HepG2 (cell line): ENCODE measurements around the gene NCS1. TPM values are rescaled to one million over a fixed set of nuclear protein-coding genes. Genes with fewer than 3 reads are reported as not detected.

Experiments
- ATAC-seq: fragments of 200-7000 bp; cut with Tn5 transposase; 3 replicates; pipeline ENCODE4 v1.9.1; 2020; ENCODE audit warnings: mild to moderate bottlenecking, moderate library complexity
- BruUV-seq: library from RNA; stranded (reverse); fragments of 400-500 nt; replicated peaks from 2 replicates; lab custom pipeline; 2021; lab: Mats Ljungman, UMichigan
- CTCF ChIA-PET: fragments of 300-600 bp; formaldehyde crosslinking; extraction: SDS; loops from one replicate; lab custom pipeline; 2021; ENCODE audit warnings: low total read pairs, inconsistent platforms, low intra/inter-chr PET ratio; lab: Yijun Ruan, JAX
- POLR2A ChIA-PET: fragments of 350-600 bp; sonication (Branson Sonifier 250); formaldehyde crosslinking; loops from one replicate; lab custom pipeline; 2020; ENCODE audit warnings: antibody characterized with exemption, inconsistent platforms; lab: Yijun Ruan, JAX
- DNase-seq: peaks from one replicate; pipeline ENCODE4 v3.0.0-alpha.2; 2015; ENCODE audit warnings: low spot score
- FAIRE-seq: peaks from 3 replicates; lab custom pipeline; 2011; peaks lifted over from hg19 to GRCh38; lab: Jason Lieb, UNC
- H2AFZ ChIP-seq: one replicate; pipeline ENCODE4 v1.6.1; 2011; ENCODE audit warnings: low read length, inconsistent platforms
- H3K27ac ChIP-seq: fragments of 300-600 bp; 3 replicates; pipeline ENCODE4 v1.8.0; 2011; ENCODE audit warnings: mixed run types, mild to moderate bottlenecking, mixed read lengths, low read length, inconsistent platforms; ENCODE audit not compliant: insufficient read depth; ENCODE audit errors: extremely low read length
- H3K27me3 ChIP-seq, 2 experiments: fragments of 200-600 bp in 1 of 2; 2 replicates in 1 of 2; 3 replicates in 1 of 2; pipeline versions ENCODE4 v1.6.0 to v1.8.0; 2011; ENCODE audit warnings: low read length in 2 of 2, mild to moderate bottlenecking in 2 of 2, moderate library complexity in 2 of 2, inconsistent platforms in 1 of 2; ENCODE audit not compliant: insufficient read depth in 2 of 2, control insufficient read depth in 1 of 2
- H3K36me3 ChIP-seq, 2 experiments: fragments of 200-600 bp in 1 of 2; replicated peaks in 1 of 2; 2 replicates in 1 of 2; 3 replicates in 1 of 2; pipeline versions ENCODE4 v1.5.1 to v1.8.0; 2011; ENCODE audit warnings: low read length in 2 of 2, inconsistent platforms in 1 of 2; ENCODE audit not compliant: insufficient read depth in 2 of 2, control insufficient read depth in 1 of 2
- H3K4me1 ChIP-seq: 2 replicates; pipeline ENCODE4 v1.5.1; 2012; ENCODE audit warnings: low read length, inconsistent platforms; ENCODE audit not compliant: insufficient read depth
- H3K4me2 ChIP-seq: 2 replicates; pipeline ENCODE4 v1.6.0; 2011; ENCODE audit warnings: low read depth, low read length, inconsistent platforms
- H3K4me3 ChIP-seq, 3 experiments: fragments of 200-600 bp in 1 of 3; sonication (generic), shearing (Covaris generic) in 1 of 3; replicated peaks in 1 of 3; 2 replicates each; pipeline ENCODE4 v1.5.1; 2011 to 2016; ENCODE audit warnings: low read length in 3 of 3, inconsistent platforms in 2 of 3, low read depth in 2 of 3, mild to moderate bottlenecking in 2 of 3, control low read depth in 1 of 3, mixed read lengths in 1 of 3; ENCODE audit not compliant: insufficient read depth in 1 of 3
- H3K79me2 ChIP-seq: one replicate; pipeline ENCODE4 v1.6.1; 2011; ENCODE audit warnings: low read length, inconsistent platforms; ENCODE audit not compliant: insufficient read depth
- H3K9ac ChIP-seq: 2 replicates; pipeline ENCODE4 v1.6.0; 2011; ENCODE audit warnings: mild to moderate bottlenecking, low read depth, low read length, inconsistent platforms; ENCODE audit not compliant: insufficient read depth
- H3K9me3 ChIP-seq: 2 replicates; pipeline ENCODE4 v1.5.1; 2012; ENCODE audit warnings: mild to moderate bottlenecking, low read length
- H4K20me1 ChIP-seq: 2 replicates; pipeline ENCODE4 v1.6.0; 2011; ENCODE audit warnings: inconsistent platforms, mild to moderate bottlenecking, low read length, moderate library complexity; ENCODE audit not compliant: insufficient read depth
- CAMTA2 ChIP-seq: sonication (generic); formaldehyde crosslinking; IDR thresholded peaks from 2 replicates; pipeline ENCODE4 v1.4.0; 2020; ENCODE audit warnings: mild to moderate bottlenecking, missing genetic modification reagents, borderline replicate concordance
- CEBPZ ChIP-seq: IDR thresholded peaks from 2 replicates; pipeline ENCODE4 v1.6.1; 2012; ENCODE audit warnings: low read length, improper control_type of control experiment
- FIP1L1 ChIP-seq: fragments of 200-400 bp; formaldehyde crosslinking; IDR thresholded peaks from 2 replicates; pipeline ENCODE4 v1.6.1; 2018; ENCODE audit warnings: low read depth, mild to moderate bottlenecking, low read length, moderate library complexity, borderline replicate concordance; ENCODE audit not compliant: insufficient read depth
- MIER2 ChIP-seq: IDR thresholded peaks from 2 replicates; pipeline ENCODE4 v1.6.1; 2016; ENCODE audit warnings: missing biosample characterization, missing genetic modification reagents
- MTA3 ChIP-seq: sonication (generic); formaldehyde crosslinking; IDR thresholded peaks from 2 replicates; pipeline ENCODE4 v1.4.0; 2020; ENCODE audit warnings: missing genetic modification reagents
- RXRA ChIP-seq: sonication (generic); formaldehyde crosslinking; IDR thresholded peaks from 2 replicates; pipeline ENCODE4 v1.5.1; 2020; ENCODE audit warnings: missing genetic modification reagents
- ZNF256 ChIP-seq: sonication (generic); formaldehyde crosslinking; conservative IDR thresholded peaks from 2 replicates; pipeline ENCODE4 v1.4.0; 2020; ENCODE audit warnings: missing genetic modification reagents
- ZNF430 ChIP-seq: sonication (generic); formaldehyde crosslinking; IDR thresholded peaks from 2 replicates; pipeline ENCODE4 v1.9.0; 2021; ENCODE audit warnings: mild to moderate bottlenecking, missing genetic modification reagents
- WGBS: methylation state at CpG from one replicate; pipeline ENCODE4 v1.1.6; 2017; ENCODE audit warnings: low lambda C conversion rate; 5-methylcytosine and 5-hydroxymethylcytosine counted together
- in situ Hi-C: cut with HindIII; loops from 2 replicates; pipeline ENCODE4 v1.10.0; 2017; ENCODE audit warnings: low pct_unique_long_range_greater_than_20kb; ENCODE audit not compliant: extremely low pct_ligation_motif_present
- intact Hi-C: fragments of 100-400 bp; cut with micrococcal nuclease; formaldehyde crosslinking; loops from one replicate; pipeline ENCODE4 v1.10.0; 2022; ENCODE audit not compliant: unreplicated experiment
- polyA plus RNA-seq, 8 experiments: library from polyadenylated mRNA; depleted of rRNA in 3 of 8; stranded (reverse) in 7 of 8; unstranded in 1 of 8; fragments of >200 nt; fragmentation: Illumina TruSeq in 4 of 8; extraction: Trizol in 4 of 8; gene quantifications; 2 replicates each; pipeline versions ENCODE4 v1.2.1 to v1.2.3, GENCODE V29; 2011 to 2016; ENCODE audit warnings: low read depth in 4 of 8, missing spikeins in 1 of 8, mixed read lengths in 1 of 8; ENCODE audit not compliant: insufficient read depth in 1 of 8
- total RNA-seq, 5 experiments: library from RNA; depleted of rRNA; stranded (reverse); fragments of >200 nt; fragmentation: Illumina TruSeq; extraction: Trizol; gene quantifications; 2 replicates each; pipeline ENCODE4 v1.2.3, GENCODE V29; 2016; ENCODE audit warnings: low read depth in 1 of 5

Gene NCS1
- total and polyA plus RNA-seq, 2 of the 13 experiments (the other 11 are each of a cell fraction or from before 2014, with no cell fraction given) = 4.7 to 6.1 TPM

- TF ChIP-seq CAMTA2 (CRISPR knock-in tag) = no peak
Measured at GRCh38 chr9:130227833-130228232, 55.6 kb downstream of the NCS1 start (continued).

- BruUV-seq = no TSS peak
- CTCF ChIA-PET = no interaction called here
- Histone ChIP-seq H3K9me3 (peaks cover 8% of the 10 kb centered on the region; the same call in 1 of the 2 replicates), H3K27me3 (no peaks in the 10 kb centered on the region), H3K4me1 (no peaks in the 10 kb centered on the region), H3K36me3 (no peaks in the 10 kb centered on the region), H3K9ac (no peak overlapping the region), H2AFZ (no peak overlapping the region), H3K27ac (no peak overlapping the region), H3K4me3 (no peak overlapping the region), H3K79me2 (no peaks in the 10 kb centered on the region), H4K20me1 (no peaks in the 10 kb centered on the region), H3K4me2 (no peak overlapping the region)
- WGBS = 74% methylated on average over 3 of the region's 3 CpGs
- in situ Hi-C loops = no loop called here
- ATAC-seq (no peak), DNase-seq (no peak), FAIRE-seq (no peak)
- intact Hi-C loops = no loop called here
- TF ChIP-seq CEBPZ (no peak), MIER2 (CRISPR knock-in tag) (no peak), ZNF256 (no peak), FIP1L1 (no peak), ZNF430 (CRISPR knock-in tag) (no peak), MTA3 (CRISPR knock-in tag) (no peak), RXRA (CRISPR knock-in tag) (no peak)
- POLR2A ChIA-PET = no interaction called here
Measured at GRCh38 chr9:130229759-130230158, 57.6 kb downstream of the NCS1 start.
